ENCODE data around the gene TNNC1.

- no peak for TF ChIP-seq DPF2 (IDR thresholded peaks at IDR 0.05)
- TF ChIP-seq JUNB (IDR thresholded peaks at IDR 0.05) = no peak
- TF ChIP-seq FOXK2 (IDR thresholded peaks at IDR 0.05) = no peak
- no peak for TF ChIP-seq CTCF (IDR thresholded peaks at IDR 0.05 in 2 of 3, conservative IDR thresholded peaks at IDR 0.05 in 1 of 3; ENCODE audit: control insufficient read depth in 2 of 3, extremely low read depth in 1 of 3, insufficient read depth in 1 of 3, low read depth in 3 of 3, low read length in 3 of 3)
- TF ChIP-seq NFIC (IDR thresholded peaks at IDR 0.05; ENCODE audit: low read depth, low read length) = no peak
- no peak for TF ChIP-seq ZNF207 (IDR thresholded peaks at IDR 0.05; ENCODE audit: borderline replicate concordance)
These were observed 34.2 kb upstream of the TNNC1 start for GRCh38 chr3:52487788-52488691.
